AG10803 (cell line): ENCODE measurements around the gene KIAA1958.

Experiments used
- DNase-seq: peaks from one replicate; pipeline ENCODE4 v3.0.0; 2010; ENCODE audit warnings: low read depth
- H3K4me3 ChIP-seq: 2 replicates; pipeline ENCODE4 v1.5.1; 2011; ENCODE audit warnings: mild to moderate bottlenecking, low read length, control low read depth
- TF ChIP-seq, protein P1 (sequence below): conservative IDR thresholded peaks from 2 replicates; pipeline ENCODE4 v1.5.1; 2011; ENCODE audit warnings: mild to moderate bottlenecking, low read length, control low read depth, inconsistent platforms

The KIAA1958 gene

DNA sequence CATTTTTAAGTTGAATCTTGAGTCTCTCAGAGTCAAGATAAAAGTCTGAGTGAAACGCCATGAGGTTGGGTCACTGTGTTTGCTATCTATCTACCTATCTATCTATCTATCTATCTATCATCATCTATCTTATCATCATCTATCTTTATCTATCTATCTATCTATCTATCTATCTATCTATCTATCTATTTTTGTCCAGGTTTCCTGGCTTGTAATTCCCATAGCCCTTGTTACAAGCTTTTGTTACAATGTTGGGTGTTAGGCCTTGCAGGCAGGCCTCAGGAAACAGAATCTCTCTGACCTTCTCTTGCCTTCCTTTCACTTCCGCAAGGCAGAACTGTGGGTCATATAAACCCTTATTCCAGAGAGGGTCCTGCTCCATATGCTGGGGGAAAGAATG is 12.6 kb upstream of the KIAA1958 start:
- DNase-seq, result no peak
- H3K4me3 ChIP-seq, result no peak overlapping the region
- TF ChIP-seq, protein P1, sequence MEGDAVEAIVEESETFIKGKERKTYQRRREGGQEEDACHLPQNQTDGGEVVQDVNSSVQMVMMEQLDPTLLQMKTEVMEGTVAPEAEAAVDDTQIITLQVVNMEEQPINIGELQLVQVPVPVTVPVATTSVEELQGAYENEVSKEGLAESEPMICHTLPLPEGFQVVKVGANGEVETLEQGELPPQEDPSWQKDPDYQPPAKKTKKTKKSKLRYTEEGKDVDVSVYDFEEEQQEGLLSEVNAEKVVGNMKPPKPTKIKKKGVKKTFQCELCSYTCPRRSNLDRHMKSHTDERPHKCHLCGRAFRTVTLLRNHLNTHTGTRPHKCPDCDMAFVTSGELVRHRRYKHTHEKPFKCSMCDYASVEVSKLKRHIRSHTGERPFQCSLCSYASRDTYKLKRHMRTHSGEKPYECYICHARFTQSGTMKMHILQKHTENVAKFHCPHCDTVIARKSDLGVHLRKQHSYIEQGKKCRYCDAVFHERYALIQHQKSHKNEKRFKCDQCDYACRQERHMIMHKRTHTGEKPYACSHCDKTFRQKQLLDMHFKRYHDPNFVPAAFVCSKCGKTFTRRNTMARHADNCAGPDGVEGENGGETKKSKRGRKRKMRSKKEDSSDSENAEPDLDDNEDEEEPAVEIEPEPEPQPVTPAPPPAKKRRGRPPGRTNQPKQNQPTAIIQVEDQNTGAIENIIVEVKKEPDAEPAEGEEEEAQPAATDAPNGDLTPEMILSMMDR, result no peak

DNA sequence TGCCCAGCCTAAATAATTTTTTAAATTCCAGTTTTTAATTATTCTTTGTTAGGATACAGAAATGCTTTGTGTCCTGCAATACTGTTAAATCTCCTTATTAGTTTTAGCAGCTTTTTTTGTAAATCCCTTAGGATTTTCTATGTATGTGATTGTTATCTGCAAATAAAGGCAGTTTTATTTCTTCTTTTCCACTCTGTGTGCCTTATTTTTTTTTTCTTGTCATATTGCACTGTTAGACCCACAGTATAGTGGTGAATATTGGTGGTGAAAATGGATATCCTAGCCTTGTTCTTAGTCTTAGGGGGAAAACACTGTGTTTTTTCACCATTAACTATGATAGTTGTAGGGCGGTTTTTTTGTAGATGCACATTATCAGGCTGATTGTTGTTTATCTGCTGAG is 11.3 kb upstream of the KIAA1958 start:
- TF ChIP-seq, protein P1, result no peak
- no peak overlapping the region for H3K4me3 ChIP-seq
- DNase-seq, result no peak

DNA sequence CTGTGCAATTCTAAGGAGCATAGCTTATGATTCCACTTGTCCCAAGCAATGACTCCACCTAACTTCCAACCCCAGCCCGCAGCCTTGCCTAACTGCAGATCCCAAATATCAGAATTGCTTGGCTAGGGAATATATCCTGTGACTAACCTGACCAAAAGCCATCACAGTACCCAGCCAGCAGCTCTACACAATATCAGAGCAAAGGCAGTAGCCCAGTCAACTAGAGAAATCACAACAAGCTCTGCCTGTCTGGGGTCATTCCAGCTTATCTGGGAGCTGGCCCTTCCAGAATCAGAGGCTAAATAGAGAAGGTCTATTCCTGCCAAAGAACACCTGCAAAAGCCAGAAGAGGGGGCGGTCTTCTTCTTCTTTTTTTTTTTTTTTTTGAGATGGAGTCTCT is 9.3 kb upstream of the KIAA1958 start:
- TF ChIP-seq, protein P1, result no peak
- no peak for DNase-seq
- H3K4me3 ChIP-seq, result no peak overlapping the region

DNA sequence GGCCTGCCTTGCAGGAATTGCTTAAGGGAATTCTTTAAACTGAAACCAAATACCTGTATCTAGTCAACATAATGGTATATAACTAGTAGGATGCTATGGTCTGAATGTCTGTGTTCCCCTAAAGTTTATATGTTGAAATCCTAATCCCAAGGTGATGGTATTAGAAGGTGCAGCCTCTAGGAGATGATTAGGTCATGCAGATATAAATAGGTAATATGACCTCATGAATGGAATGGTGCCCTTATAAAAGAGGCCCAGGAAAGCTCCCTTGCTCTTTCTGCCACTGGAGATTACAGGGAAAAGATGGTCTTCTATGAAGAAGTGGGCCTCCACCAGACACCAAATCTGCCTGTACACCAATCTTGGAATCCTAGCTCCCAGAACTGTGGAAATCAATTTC is 7.4 kb upstream of the KIAA1958 start:
- TF ChIP-seq, protein P1, result no peak
- H3K4me3 ChIP-seq, result no peak overlapping the region
- DNase-seq, result no peak

DNA sequence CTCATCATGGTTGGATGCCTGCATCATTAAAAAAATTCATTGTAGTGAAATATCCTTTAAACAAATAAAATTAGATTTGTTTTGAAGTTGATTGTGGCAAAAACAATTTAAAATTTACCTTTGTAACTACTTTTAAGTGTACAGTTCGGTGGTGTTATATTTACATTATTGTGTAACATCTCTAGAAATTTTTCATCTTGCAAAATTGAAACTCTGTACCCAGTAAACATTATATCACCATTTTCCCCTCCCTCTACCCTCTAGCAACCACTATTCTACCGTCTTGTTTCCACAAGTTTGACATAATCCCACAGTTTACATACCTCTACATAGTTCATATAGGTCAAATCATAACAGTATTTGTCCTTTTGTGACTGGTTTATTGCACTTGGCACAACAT is 2.0 kb upstream of the KIAA1958 start:
- TF ChIP-seq, protein P1, result no peak
- no peak for DNase-seq
- H3K4me3 ChIP-seq, result no peak overlapping the region

- H3K4me3 ChIP-seq, result peak overlapping the region; percentile 85; the same call in 1 of the 2 replicates
- DNase-seq, result no peak
- TF ChIP-seq, protein P1, result no peak
Measured at GRCh38 chr9:112485574-112485973, 1.1 kb upstream of the KIAA1958 start.

DNA sequence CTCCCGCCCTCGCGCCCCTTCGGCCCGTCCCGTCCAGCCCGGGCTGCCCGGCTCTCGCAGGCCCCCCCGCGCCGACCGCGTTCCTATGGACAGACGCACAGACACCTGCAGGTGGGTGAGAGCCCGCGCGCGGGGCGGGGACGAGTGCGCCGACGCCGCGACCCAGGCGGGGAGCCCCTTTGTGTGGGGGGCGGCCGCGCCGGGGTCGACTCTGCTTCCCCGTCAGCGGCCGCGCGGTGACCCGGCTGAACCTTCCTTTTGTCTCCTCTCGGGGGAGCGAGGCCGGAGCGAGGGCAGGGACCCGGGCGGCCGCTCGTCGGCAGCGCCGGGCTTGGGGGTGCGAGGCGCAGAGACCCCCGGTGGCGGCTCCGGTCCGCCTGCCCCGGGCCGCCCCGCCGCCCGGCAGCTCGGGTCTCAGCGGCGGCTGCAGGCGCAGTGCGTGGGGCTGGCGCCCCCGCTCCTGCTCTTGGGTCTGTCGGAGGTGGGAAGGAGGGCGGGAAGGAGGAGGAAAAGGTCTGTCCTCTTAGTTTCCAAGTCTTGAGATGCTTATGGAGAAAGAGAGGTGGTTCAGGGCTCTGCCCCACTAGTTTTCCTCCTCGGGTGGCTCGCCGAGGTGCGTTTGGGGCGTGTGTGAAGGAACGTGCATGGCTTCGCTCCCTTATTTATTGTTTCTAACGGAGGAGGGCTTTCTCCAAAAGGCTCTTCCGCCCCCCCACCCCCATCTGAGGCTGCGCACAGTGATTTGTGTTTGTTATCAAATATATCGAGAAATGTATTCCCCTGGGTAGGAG is 576 bp downstream of the KIAA1958 start:
- TF ChIP-seq, protein P1, result no peak
- H3K4me3 ChIP-seq, result peak overlapping the region; percentile 77
- DNase-seq, result peak; percentile 42
